ENCODE data around the gene EN2. TPM values are rescaled to one million over a fixed set of nuclear protein-coding genes. Genes with fewer than 3 reads are reported as not detected.

EN2 gene
- total RNA-seq, 1 experiment from 2014 or later = 1.5 TPM

- Histone ChIP-seq H3K36me3 (ENCODE audit: control insufficient read depth, insufficient read depth, low read length) (no peaks in the 10 kb centered on the region), H3K9me3 (ENCODE audit: control insufficient read depth, insufficient read depth, low read depth, low read length) (no peaks in the 10 kb centered on the region), H3K27ac (ENCODE audit: low read length) (no peak overlapping the region), H3K27me3 (ENCODE audit: control insufficient read depth, insufficient read depth, low read length) (no peaks in the 10 kb centered on the region; the same call in 1 of the 2 replicates), H3K4me3 (ENCODE audit: low read depth in 2 of 2, low read length in 2 of 2) (no peak overlapping the region), H3K4me1 (ENCODE audit: control insufficient read depth, insufficient read depth, low read length) (no peaks in the 10 kb centered on the region)
- ATAC-seq (no peak), DNase-seq (ENCODE audit: low read depth, low spot score) (no peak)
- POLR2A ChIA-PET = no interaction called here
- in situ Hi-C loops (cut with HindIII; ENCODE audit: low pct_unique_long_range_greater_than_20kb, low sequenced_read_pairs) = no loop called here
- CTCF ChIA-PET = no interaction called here
- TF ChIP-seq CTCF (IDR thresholded peaks at IDR 0.05) (no peak), TCF7L2 (IDR thresholded peaks at IDR 0.05; ENCODE audit: low read depth, low read length) (no peak), POLR2AphosphoS5 (IDR thresholded peaks at IDR 0.05; ENCODE audit: low read depth, low read length) (no peak)
- TF ChIP-seq, protein P1, sequence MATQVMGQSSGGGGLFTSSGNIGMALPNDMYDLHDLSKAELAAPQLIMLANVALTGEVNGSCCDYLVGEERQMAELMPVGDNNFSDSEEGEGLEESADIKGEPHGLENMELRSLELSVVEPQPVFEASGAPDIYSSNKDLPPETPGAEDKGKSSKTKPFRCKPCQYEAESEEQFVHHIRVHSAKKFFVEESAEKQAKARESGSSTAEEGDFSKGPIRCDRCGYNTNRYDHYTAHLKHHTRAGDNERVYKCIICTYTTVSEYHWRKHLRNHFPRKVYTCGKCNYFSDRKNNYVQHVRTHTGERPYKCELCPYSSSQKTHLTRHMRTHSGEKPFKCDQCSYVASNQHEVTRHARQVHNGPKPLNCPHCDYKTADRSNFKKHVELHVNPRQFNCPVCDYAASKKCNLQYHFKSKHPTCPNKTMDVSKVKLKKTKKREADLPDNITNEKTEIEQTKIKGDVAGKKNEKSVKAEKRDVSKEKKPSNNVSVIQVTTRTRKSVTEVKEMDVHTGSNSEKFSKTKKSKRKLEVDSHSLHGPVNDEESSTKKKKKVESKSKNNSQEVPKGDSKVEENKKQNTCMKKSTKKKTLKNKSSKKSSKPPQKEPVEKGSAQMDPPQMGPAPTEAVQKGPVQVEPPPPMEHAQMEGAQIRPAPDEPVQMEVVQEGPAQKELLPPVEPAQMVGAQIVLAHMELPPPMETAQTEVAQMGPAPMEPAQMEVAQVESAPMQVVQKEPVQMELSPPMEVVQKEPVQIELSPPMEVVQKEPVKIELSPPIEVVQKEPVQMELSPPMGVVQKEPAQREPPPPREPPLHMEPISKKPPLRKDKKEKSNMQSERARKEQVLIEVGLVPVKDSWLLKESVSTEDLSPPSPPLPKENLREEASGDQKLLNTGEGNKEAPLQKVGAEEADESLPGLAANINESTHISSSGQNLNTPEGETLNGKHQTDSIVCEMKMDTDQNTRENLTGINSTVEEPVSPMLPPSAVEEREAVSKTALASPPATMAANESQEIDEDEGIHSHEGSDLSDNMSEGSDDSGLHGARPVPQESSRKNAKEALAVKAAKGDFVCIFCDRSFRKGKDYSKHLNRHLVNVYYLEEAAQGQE (IDR thresholded peaks at IDR 0.05; ENCODE audit: insufficient read depth in 1 of 2, low read depth in 2 of 2, low read length in 1 of 2) = no peak
- no TSS peak for BruUV-seq (replicated peaks)
- intact Hi-C loops (cut with micrococcal nuclease; ENCODE audit: unreplicated experiment) = no loop called here
Observed at GRCh38 chr7:155409980-155410379, 47.9 kb upstream of the EN2 start.

GRCh38 chr7:155410431-155410830 is 47.5 kb upstream of the EN2 start:
- no TSS peak for BruUV-seq (replicated peaks)
- in situ Hi-C loops (cut with HindIII; ENCODE audit: low pct_unique_long_range_greater_than_20kb, low sequenced_read_pairs) = no loop called here

More at GRCh38 chr7:155410431-155410830, 47.5 kb upstream of the EN2 start:
- Histone ChIP-seq H3K36me3 (ENCODE audit: control insufficient read depth, insufficient read depth, low read length) (no peaks in the 10 kb centered on the region), H3K27me3 (ENCODE audit: control insufficient read depth, insufficient read depth, low read length) (no peaks in the 10 kb centered on the region; the same call in 1 of the 2 replicates), H3K4me3 (ENCODE audit: low read depth in 2 of 2, low read length in 2 of 2) (no peak overlapping the region), H3K9me3 (ENCODE audit: control insufficient read depth, insufficient read depth, low read depth, low read length) (no peaks in the 10 kb centered on the region), H3K27ac (ENCODE audit: low read length) (no peak overlapping the region), H3K4me1 (ENCODE audit: control insufficient read depth, insufficient read depth, low read length) (no peaks in the 10 kb centered on the region)
- ChIA-PET POLR2A (no interaction called here), CTCF (no interaction called here)
- TF ChIP-seq TCF7L2 (IDR thresholded peaks at IDR 0.05; ENCODE audit: low read depth, low read length) = no peak
- TF ChIP-seq CTCF (IDR thresholded peaks at IDR 0.05) = no peak
- no peak for TF ChIP-seq SIN3A (IDR thresholded peaks at IDR 0.05; ENCODE audit: borderline replicate concordance, insufficient read depth, low read depth, low read length)
- TF ChIP-seq, protein P1 (IDR thresholded peaks at IDR 0.05; ENCODE audit: insufficient read depth in 1 of 2, low read depth in 2 of 2, low read length in 1 of 2) = no peak
- no peak for TF ChIP-seq POLR2AphosphoS5 (IDR thresholded peaks at IDR 0.05; ENCODE audit: low read depth, low read length)
- DNase-seq (ENCODE audit: low read depth, low spot score) (no peak), ATAC-seq (no peak)
- intact Hi-C loops (cut with micrococcal nuclease; ENCODE audit: unreplicated experiment) = no loop called here

All from Panc1 (cell line).